Gastrocnemius medialis (tissue), 4 donors: ENCODE results near the gene ERF.

Experiments
- CTCF ChIP-seq, 5 experiments: fragments of 450-650 bp in 3 of 5; fragments of 200-600 bp in 2 of 5; sonication (generic) in 2 of 5; IDR thresholded peaks in 4 of 5; conservative IDR thresholded peaks in 1 of 5; 1 replicate in 4 of 5; 2 replicates in 1 of 5; pipeline ENCODE4 v1.5.1; 2016 to 2019; ENCODE audit warnings: antibody characterized with exemption in 5 of 5, mild to moderate bottlenecking in 3 of 5, moderate library complexity in 3 of 5
- POLR2A ChIP-seq, 2 donors: fragments of 450-650 bp; IDR thresholded peaks; one replicate each; pipeline ENCODE4 v1.6.1; 2017; ENCODE audit warnings: antibody characterized with exemption in 2 of 2, mild to moderate bottlenecking in 2 of 2, moderate library complexity in 2 of 2

GRCh38 chr19:42274065-42274682, 19.2 kb upstream of the ERF start:
- no peak for TF ChIP-seq CTCF (IDR thresholded peaks at IDR 0.05 in 4 of 5, conservative IDR thresholded peaks at IDR 0.05 in 1 of 5)
- TF ChIP-seq POLR2A (IDR thresholded peaks at IDR 0.05): no peak
